ENCODE measurements around the gene SORL1.

The SORL1 gene

GRCh38 chr11:121648306-121648705 is 196.2 kb downstream of the SORL1 start:
- in situ Hi-C loops (cut with MboI; ENCODE audit: low sequenced_read_pairs): no loop called here

- in situ Hi-C loops (cut with MboI; ENCODE audit: low sequenced_read_pairs): no loop called here
Measured at GRCh38 chr11:121649798-121650197, 197.7 kb downstream of the SORL1 start.

DNA sequence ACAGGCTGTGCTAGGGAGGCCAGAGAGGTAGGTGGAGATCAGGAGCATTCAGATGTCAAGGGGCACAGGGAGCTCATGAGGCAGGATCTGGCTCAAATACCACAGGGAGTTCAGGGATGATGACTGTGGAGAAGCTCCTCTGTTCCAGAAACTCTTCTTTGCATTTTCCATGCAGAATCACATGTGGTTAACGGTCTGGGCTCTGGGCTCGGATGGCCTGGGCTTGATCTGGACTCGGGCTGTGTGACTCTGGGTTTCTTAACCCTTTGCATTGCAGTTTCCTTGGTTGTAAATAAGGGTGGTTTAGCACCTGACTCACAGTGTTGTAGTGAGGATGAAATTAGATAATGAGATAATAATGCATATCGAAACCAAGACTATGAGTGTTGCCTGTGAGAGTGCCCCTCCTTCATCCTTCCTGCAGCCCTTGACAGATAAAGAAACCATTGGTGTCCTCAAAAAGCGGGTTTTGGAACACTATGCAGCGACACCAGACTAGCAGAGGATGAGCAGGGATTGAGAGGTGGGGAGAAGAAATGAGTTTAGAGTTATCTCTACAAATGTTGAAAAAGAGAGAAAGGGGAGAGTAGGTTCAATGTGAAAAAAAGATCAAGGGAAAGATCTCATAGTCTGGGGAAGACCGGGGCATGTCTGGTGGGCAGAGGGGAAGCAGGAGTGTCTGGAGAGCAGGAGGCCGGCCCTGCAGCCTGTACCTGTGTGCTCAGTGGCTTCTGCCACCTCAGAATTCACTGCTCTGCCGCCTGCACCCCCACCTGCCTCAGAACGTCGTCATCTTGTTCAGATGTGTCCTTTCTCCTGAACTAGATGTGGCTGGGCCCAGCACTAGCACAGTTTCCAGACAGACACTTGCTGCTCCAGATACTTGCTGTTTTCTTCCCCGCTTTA is 198.5 kb downstream of the SORL1 start:
- in situ Hi-C loops (cut with MboI; ENCODE audit: low sequenced_read_pairs): no loop called here

DNA sequence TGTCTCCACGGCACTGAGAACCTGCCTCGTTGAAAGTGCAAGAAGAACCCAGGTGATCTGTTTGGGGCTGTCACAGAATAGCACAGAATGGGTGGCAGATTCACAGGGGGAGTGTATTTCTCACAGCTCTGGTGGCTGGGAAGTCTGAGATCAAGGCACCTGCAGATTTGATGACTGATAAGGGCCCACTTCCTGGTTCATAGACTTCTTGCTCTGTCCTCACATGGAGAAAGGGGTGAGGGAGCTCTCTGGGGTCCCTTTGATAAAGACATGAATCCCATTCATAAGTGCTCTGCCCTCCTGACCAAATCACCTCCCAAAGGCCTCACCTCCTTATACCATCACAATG is 199.1 kb downstream of the SORL1 start:
- in situ Hi-C loops (cut with MboI; ENCODE audit: low sequenced_read_pairs): no loop called here

- in situ Hi-C loops (cut with MboI; ENCODE audit: low sequenced_read_pairs): no loop called here
Measured at GRCh38 chr11:121652971-121653370, 200.9 kb downstream of the SORL1 start.

GRCh38 chr11:121654259-121654842 is 202.2 kb downstream of the SORL1 start:
- in situ Hi-C loops (cut with MboI; ENCODE audit: low sequenced_read_pairs): no loop called here

DNA sequence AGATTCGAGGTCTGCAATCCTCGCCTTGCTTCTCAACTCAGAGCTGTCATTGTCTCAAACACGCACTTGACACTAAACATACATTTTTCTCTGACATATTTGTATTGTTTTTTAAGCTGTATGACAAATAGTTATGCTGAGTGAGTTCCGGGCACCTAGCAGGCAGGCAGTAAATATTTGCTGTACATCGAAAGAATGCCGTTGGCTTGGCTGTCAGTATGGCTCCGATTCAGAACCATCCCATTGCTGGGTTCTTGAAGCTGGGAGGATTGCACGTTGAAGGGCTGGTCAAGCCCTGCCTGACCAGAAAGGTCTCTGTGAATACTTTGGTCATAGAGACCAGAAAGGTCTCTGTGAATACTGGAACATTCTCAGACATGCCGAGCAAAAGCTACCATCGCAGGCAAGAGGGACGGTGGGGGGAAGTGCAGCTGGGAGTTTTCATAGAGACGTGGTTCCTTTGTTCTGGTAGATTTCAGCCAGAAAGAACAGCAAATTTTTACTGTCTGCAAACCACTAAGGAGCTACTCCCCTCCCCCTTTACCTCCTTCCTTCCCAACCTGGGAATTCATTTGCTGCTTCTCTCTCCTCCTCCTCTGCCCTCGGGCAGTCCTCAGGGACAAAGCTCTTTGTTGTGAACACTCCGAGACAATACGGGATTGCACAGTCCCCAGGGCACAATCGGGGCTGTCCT is 202.9 kb downstream of the SORL1 start:
- in situ Hi-C loops (cut with MboI; ENCODE audit: low sequenced_read_pairs): no loop called here

- in situ Hi-C loops (cut with MboI; ENCODE audit: low sequenced_read_pairs): no loop called here
Measured at GRCh38 chr11:121655537-121656327, 203.6 kb downstream of the SORL1 start.

GRCh38 chr11:121656328-121657090 is 204.4 kb downstream of the SORL1 start:
- in situ Hi-C loops (cut with MboI; ENCODE audit: low sequenced_read_pairs): no loop called here

DNA sequence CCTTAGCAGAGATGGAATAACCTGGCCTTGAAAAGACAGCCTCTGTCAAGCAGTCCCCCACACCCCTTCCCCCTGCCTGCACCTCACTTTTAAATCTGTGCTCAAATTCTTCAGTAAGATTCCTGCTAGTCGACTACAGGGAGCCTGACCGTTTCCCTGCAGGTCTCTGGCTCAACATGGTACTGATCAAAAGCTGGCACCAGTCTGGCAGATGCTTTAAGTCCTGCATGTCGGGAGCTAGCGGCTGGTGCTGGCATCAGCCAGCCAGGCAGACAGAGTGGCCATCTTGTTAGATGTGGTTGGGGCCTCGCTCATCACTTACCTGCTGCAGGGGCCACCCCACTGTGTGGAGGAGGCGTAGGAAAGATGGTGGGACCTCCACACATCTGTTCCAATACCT is 205.0 kb downstream of the SORL1 start:
- in situ Hi-C loops (cut with MboI; ENCODE audit: low sequenced_read_pairs): no loop called here

- in situ Hi-C loops (cut with MboI; ENCODE audit: low sequenced_read_pairs): no loop called here
Measured at GRCh38 chr11:121659811-121660210, 207.7 kb downstream of the SORL1 start.

DNA sequence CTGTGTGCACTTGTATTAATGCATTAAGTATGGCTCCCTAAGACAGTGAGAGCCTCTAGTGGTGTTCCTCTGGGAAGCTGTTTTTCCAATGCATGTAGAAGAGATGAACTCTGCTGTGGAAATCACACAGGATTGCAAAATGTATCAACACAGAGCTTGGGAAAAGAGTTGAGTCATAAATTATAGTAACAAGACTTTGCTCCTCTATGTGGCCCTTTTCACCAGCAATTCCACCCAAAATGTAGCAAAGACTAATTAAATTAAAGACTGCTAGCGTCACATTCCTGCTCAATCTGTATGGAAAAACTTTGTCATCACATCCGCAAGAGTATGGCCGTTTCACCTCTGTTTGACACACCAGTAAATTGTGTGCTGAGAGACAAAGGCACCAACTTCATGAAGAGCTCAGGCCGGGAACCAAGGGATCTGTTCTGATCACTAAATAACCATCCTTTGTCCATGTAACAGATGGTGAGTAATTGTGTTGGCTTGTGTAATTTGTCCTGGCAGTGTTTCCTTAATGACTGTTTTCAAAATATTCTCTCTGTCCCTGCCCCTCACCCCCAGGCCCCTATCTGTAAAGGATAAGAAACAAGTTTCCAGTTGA is 209.9 kb downstream of the SORL1 start:
- in situ Hi-C loops (cut with MboI; ENCODE audit: low sequenced_read_pairs): no loop called here

DNA sequence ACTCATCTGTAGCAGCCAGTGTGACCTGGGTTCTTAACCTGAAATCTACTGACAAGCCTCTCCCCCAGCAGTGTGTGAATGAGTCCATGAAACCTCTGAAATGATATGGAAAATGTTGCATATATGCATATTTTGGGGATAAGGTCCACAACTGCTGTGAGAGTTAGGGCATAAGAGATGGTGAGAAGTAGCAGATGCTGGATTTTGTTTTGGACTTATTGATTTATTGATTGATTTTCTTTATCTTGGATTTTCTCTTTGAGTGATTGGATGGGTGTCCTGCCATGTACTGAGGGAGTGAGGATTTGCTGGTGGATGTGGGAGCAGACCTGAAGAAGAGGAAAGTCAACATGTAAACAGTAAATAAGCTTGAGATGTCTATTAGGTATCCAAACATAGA is 212.0 kb downstream of the SORL1 start:
- in situ Hi-C loops (cut with MboI; ENCODE audit: low sequenced_read_pairs): no loop called here

- in situ Hi-C loops (cut with MboI; ENCODE audit: low sequenced_read_pairs): no loop called here
Measured at GRCh38 chr11:121665206-121665838, 213.2 kb downstream of the SORL1 start.

DNA sequence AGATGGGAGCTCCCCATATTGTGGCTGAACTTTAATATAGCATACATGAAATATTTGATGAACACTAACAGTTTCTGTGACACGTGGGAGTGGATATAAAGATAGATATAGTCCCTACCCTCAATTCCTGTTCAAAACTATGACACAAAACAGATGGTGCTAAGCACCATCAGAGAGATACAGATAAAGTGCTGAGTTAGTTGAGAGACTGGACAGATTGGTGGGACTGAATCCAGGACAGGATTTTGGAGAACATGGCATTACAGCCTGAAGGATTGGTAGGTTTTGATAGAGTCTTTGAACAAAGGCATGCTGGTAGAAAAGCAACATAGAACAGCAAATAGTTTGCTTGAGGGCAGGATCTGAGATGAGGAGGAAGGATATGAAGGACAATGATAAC is 215.7 kb downstream of the SORL1 start:
- in situ Hi-C loops (cut with MboI; ENCODE audit: low sequenced_read_pairs): no loop called here

DNA sequence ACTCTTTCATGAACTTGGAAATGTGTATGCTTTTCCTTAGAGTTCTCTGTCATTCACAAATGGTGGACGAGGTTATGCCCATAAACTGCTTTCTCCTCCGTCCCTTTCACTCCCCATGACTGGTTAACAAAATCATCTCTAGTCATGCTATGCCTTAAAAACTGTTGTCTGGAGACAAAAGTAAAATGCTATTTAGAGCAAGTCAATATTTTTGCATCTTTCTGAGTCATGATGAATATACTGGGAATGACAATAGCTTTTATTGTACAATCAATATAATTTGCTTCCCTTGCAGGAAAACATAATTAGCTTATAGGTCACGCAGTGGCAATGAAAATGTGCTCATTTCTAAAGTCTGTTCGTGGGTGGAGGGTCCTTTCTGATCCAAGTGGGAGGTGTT is 217.3 kb downstream of the SORL1 start:
- in situ Hi-C loops (cut with MboI; ENCODE audit: low sequenced_read_pairs): no loop called here

DNA sequence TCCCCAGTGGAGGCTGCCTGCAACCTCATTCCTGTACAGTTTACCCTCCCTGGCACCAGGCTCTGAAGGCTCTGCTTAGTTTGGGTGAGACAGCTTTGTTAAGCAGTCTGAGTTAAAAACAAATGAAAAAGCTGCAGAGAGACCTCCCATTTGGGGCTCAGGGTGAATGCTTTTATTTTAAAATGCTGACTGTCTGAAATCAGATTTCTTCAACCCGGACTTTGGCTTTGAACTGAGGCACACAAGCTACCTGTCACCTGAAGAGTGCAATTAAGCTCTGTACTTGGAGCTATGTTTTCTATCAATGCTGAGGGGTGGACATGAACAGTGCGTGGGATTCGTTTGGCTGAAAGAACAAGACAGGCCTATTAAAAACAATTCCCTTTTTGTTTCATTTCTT is 218.2 kb downstream of the SORL1 start:
- in situ Hi-C loops (cut with MboI; ENCODE audit: low sequenced_read_pairs): no loop called here

DNA sequence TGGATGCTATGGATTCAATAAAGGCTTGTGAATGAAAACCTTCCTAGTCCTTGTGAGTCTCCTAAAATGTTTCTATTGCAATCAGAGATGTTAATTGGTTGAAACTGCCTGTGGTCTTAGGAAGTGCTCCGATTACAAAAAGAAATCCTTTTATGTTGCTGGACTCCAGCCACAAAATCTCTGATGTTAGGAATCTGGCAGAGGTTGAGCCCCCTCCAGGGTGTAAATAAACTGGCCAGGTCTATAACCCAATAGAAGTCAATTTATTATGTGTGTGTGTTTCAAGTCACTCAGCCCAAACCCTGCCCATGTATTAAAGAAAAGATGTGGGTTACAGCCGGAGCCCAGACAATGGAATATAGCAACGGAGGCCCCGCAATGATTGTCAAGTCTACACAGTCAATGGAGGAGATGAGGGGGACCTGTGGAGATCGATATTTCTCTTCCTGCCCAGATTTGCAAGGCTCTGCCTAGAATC is 218.7 kb downstream of the SORL1 start:
- in situ Hi-C loops (cut with MboI; ENCODE audit: low sequenced_read_pairs): no loop called here
